ENCODE measurements around the gene XPR1.

The XPR1 gene

DNA sequence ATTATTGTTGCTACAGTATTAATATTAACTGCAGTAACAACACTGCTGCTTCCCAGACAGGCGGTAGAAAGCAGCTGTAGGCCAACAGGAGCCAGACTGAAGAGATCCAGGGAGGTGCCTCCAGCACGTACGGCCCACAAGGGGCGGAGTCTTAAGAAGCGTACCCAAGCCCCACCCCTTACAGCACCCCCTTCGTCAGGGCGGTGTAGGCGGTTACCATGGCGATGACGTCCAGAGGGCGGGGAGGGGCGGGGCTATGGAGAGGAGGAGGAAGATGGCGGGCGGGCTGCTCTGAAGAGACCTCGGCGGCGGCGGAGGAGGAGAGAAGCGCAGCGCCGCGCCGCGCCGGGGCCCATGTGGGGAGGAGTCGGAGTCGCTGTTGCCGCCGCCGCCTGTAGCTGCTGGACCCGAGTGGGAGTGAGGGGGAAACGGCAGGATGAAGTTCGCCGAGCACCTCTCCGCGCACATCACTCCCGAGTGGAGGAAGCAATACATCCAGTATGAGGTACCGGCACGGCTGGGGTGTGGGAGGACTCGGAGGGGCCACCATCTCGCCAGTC lies at the start of gene XPR1:
Gene XPR1 (plus strand): TSS at position 257 of the 560 bp plus-strand sequence. CDS start 180 bp downstream, at position 437.
- H3K9me3 ChIP-seq (ENCODE audit: control insufficient read depth, insufficient read depth, low read length): no peaks in the 10 kb centered on the region
- peak within 1 kb of the TSS; percentile 73 for H3K9ac ChIP-seq (ENCODE audit: low read depth, low read length)
- H3K27me3 ChIP-seq (ENCODE audit: control insufficient read depth, insufficient read depth, low read length): no peaks in the 10 kb centered on the region
- H3K36me3 ChIP-seq (ENCODE audit: control insufficient read depth, insufficient read depth, low read length): no peaks in the 10 kb centered on the region
- H3K4me1 ChIP-seq (ENCODE audit: control insufficient read depth, insufficient read depth, low read length): peaks cover 11% of the 10 kb centered on the region
- peak within 1 kb of the TSS; percentile 99 for H3K4me3 ChIP-seq (ENCODE audit: low read depth, low read length)

DNA sequence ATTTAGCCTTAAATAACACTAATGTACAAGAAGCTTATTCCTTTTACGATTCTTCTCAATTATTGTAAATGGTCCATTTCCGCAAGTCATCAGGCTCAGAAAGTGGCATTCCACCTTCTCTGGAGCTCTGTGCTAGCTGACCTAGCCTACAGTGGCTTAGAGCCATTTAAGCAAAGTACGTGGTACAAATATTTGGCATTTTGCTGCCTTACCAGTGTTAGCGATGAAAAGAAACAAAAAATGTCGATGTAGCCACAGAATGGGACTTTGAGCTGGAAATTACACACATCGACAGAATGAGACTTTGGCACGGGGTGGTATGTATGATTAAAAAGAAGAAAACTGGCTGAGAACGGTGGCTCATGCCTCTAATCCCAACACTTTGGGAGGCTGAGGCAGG lies 47.0 kb upstream of the XPR1 start:
- Histone ChIP-seq H3K36me3 (ENCODE audit: control insufficient read depth, insufficient read depth, low read length) (no peaks in the 10 kb centered on the region), H3K4me3 (ENCODE audit: low read depth, low read length) (no peak overlapping the region), H3K27me3 (ENCODE audit: control insufficient read depth, insufficient read depth, low read length) (no peaks in the 10 kb centered on the region), H3K9me3 (ENCODE audit: control insufficient read depth, insufficient read depth, low read length) (no peaks in the 10 kb centered on the region), H3K4me1 (ENCODE audit: control insufficient read depth, insufficient read depth, low read length) (no peaks in the 10 kb centered on the region), H3K9ac (ENCODE audit: low read depth, low read length) (no peak overlapping the region)

DNA sequence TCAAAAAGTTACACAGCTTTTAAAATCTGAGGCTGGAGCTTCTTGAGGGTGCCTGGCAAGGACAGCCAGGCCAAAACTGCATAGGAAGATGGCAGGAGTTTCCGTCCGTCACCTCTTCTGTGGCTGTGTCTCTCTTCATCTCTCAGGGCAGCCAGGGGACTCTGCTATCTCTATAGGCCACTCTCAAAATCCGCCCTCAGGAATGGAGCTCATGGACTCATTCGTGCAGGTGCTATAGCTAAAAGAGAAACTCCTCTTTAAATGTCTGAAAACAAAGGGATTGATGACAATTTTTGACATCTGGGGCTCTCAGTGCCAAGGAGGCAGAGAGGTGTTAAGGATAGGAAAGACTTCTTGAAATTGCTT lies 45.8 kb upstream of the XPR1 start:
- H3K9me3 ChIP-seq (ENCODE audit: control insufficient read depth, insufficient read depth, low read length): no peaks in the 10 kb centered on the region
- no peak overlapping the region for H3K9ac ChIP-seq (ENCODE audit: low read depth, low read length)
- no peaks in the 10 kb centered on the region for H3K27me3 ChIP-seq (ENCODE audit: control insufficient read depth, insufficient read depth, low read length)
- H3K36me3 ChIP-seq (ENCODE audit: control insufficient read depth, insufficient read depth, low read length): no peaks in the 10 kb centered on the region
- H3K4me1 ChIP-seq (ENCODE audit: control insufficient read depth, insufficient read depth, low read length): no peaks in the 10 kb centered on the region
- H3K4me3 ChIP-seq (ENCODE audit: low read depth, low read length): no peak overlapping the region

DNA sequence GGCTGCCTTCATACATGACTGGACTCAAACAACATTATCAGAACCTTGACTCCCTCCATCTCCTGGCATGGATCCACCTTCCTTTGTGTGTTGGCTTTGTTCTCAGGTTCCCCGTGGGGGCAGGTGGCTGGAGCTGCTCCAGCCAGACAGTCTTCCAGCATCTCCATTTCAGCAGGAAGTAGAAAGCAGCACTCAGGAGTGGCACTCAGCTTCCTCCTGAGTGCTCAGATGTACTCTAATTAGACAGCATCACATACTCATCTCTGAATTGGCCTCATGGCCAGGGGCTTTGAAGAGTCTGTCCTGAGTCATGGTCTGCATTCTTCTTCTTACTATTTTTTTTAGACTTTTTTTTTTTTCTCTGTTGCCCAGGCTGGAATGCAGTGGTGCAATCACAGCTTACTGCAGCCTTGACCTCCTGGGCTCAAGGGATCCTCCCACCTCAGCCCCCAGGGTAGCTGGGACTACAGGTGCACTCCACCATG lies 45.1 kb upstream of the XPR1 start:
- no peak overlapping the region for H3K9ac ChIP-seq (ENCODE audit: low read depth, low read length)
- H3K9me3 ChIP-seq (ENCODE audit: control insufficient read depth, insufficient read depth, low read length): no peaks in the 10 kb centered on the region
- no peaks in the 10 kb centered on the region for H3K4me1 ChIP-seq (ENCODE audit: control insufficient read depth, insufficient read depth, low read length)
- no peaks in the 10 kb centered on the region for H3K36me3 ChIP-seq (ENCODE audit: control insufficient read depth, insufficient read depth, low read length)
- no peaks in the 10 kb centered on the region for H3K27me3 ChIP-seq (ENCODE audit: control insufficient read depth, insufficient read depth, low read length)
- H3K4me3 ChIP-seq (ENCODE audit: low read depth, low read length): no peak overlapping the region

DNA sequence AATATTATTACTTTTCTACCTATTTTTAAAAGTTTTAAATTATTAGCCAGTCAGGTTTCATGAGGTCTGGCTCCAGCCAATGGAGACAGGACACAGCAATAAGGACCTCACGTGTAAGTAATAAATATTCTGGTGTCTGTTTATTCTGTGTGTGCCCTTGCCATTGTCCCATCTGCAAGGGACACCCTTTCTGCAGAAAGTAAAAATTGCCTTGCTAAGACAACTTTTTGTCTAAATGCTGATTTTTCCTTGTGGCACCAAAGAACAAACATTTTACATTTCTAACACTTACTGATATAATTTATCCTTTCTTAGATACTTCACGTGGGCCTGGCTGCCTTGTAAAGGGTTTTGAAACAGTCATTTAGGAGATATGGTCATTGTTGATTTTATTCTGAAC lies 43.7 kb upstream of the XPR1 start:
- no peaks in the 10 kb centered on the region for H3K4me1 ChIP-seq (ENCODE audit: control insufficient read depth, insufficient read depth, low read length)
- H3K36me3 ChIP-seq (ENCODE audit: control insufficient read depth, insufficient read depth, low read length): no peaks in the 10 kb centered on the region
- H3K9me3 ChIP-seq (ENCODE audit: control insufficient read depth, insufficient read depth, low read length): no peaks in the 10 kb centered on the region
- no peak overlapping the region for H3K4me3 ChIP-seq (ENCODE audit: low read depth, low read length)
- H3K27me3 ChIP-seq (ENCODE audit: control insufficient read depth, insufficient read depth, low read length): no peaks in the 10 kb centered on the region
- no peak overlapping the region for H3K9ac ChIP-seq (ENCODE audit: low read depth, low read length)

DNA sequence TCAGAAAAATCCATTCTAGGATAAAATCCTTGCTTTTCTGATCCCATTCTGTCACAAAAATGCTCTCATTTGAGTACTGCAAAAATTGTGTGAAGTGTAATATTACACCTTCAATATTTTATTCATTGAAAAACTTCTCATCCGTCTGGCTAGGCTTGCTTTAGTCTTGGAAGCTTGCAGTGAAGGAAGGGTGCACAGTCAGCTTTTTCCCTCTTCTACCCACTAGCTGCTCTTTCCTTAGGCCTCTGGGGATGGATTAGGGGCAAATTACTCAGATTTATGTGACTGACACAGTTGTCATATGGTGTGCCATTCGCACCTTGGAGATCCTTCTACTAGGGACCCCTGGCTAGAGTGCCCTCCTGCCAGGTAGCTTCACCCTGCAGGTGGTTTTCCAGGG lies 40.9 kb upstream of the XPR1 start:
- Histone ChIP-seq H3K36me3 (ENCODE audit: control insufficient read depth, insufficient read depth, low read length) (no peaks in the 10 kb centered on the region), H3K4me1 (ENCODE audit: control insufficient read depth, insufficient read depth, low read length) (no peaks in the 10 kb centered on the region), H3K9me3 (ENCODE audit: control insufficient read depth, insufficient read depth, low read length) (no peaks in the 10 kb centered on the region), H3K27me3 (ENCODE audit: control insufficient read depth, insufficient read depth, low read length) (no peaks in the 10 kb centered on the region), H3K9ac (ENCODE audit: low read depth, low read length) (no peak overlapping the region), H3K4me3 (ENCODE audit: low read depth, low read length) (no peak overlapping the region)

DNA sequence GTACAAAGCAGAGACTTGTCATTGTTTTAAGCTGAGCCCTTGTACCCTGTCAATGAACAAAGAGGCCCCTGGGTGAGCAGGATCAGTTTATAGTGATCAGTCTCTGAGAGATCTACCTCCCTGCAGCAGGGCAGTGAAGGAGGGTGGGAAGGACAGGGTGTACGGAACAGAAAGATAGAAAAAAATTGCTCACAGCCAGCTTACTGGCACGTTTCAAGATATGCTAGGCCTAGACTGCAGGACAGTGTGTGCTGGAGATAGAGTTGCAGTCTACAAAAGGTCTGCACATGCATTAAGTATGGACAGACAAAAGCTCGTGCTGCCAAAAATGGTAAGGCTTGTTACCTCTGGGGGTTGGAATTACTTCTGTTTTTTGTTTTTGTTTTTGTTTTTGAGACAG lies 38.4 kb upstream of the XPR1 start:
- H3K27me3 ChIP-seq (ENCODE audit: control insufficient read depth, insufficient read depth, low read length): no peaks in the 10 kb centered on the region
- H3K36me3 ChIP-seq (ENCODE audit: control insufficient read depth, insufficient read depth, low read length): no peaks in the 10 kb centered on the region
- no peak overlapping the region for H3K4me3 ChIP-seq (ENCODE audit: low read depth, low read length)
- no peaks in the 10 kb centered on the region for H3K9me3 ChIP-seq (ENCODE audit: control insufficient read depth, insufficient read depth, low read length)
- no peaks in the 10 kb centered on the region for H3K4me1 ChIP-seq (ENCODE audit: control insufficient read depth, insufficient read depth, low read length)
- no peak overlapping the region for H3K9ac ChIP-seq (ENCODE audit: low read depth, low read length)

DNA sequence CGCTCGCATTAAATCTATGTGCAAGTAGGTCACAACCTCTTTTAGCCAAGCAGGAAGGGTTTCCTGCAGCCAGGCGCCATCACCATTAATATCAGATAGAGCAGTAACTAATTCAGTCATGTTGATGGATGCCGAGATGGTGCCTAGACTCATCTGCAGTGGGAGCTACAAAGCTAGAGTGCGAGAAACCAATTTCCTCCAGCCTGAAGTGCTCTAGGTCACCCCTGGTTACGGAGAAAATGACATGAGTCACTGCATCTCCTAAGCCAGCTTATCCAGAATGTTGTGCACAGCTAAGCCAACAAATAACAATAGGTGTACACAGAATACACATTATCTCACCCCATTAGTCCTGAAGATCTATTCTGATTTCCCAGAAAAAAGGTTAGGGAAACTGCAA lies 37.1 kb upstream of the XPR1 start:
- Histone ChIP-seq H3K27me3 (ENCODE audit: control insufficient read depth, insufficient read depth, low read length) (no peaks in the 10 kb centered on the region), H3K9me3 (ENCODE audit: control insufficient read depth, insufficient read depth, low read length) (no peaks in the 10 kb centered on the region), H3K4me3 (ENCODE audit: low read depth, low read length) (no peak overlapping the region), H3K9ac (ENCODE audit: low read depth, low read length) (no peak overlapping the region), H3K4me1 (ENCODE audit: control insufficient read depth, insufficient read depth, low read length) (no peaks in the 10 kb centered on the region), H3K36me3 (ENCODE audit: control insufficient read depth, insufficient read depth, low read length) (no peaks in the 10 kb centered on the region)

DNA sequence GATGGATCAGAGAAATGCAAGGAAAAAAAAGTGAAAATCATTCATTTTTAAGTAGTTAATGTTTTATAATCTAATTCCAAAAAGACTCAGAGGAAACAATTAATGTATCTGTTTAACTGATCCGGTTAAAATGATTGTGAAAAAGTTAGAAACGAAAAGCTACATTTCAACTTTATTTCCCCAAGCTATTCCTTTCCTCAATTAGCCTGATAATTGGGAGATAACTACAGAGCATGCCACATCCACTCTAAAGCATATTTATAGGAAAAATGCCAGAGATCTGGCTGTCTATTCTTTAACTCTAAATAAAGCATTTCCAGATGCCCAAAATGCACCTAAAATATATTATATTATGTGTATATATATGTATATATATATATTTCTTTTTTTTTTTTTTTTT lies 35.9 kb upstream of the XPR1 start:
- H3K4me1 ChIP-seq (ENCODE audit: control insufficient read depth, insufficient read depth, low read length): no peaks in the 10 kb centered on the region
- H3K36me3 ChIP-seq (ENCODE audit: control insufficient read depth, insufficient read depth, low read length): no peaks in the 10 kb centered on the region
- no peak overlapping the region for H3K9ac ChIP-seq (ENCODE audit: low read depth, low read length)
- no peaks in the 10 kb centered on the region for H3K27me3 ChIP-seq (ENCODE audit: control insufficient read depth, insufficient read depth, low read length)
- H3K4me3 ChIP-seq (ENCODE audit: low read depth, low read length): no peak overlapping the region
- H3K9me3 ChIP-seq (ENCODE audit: control insufficient read depth, insufficient read depth, low read length): no peaks in the 10 kb centered on the region

DNA sequence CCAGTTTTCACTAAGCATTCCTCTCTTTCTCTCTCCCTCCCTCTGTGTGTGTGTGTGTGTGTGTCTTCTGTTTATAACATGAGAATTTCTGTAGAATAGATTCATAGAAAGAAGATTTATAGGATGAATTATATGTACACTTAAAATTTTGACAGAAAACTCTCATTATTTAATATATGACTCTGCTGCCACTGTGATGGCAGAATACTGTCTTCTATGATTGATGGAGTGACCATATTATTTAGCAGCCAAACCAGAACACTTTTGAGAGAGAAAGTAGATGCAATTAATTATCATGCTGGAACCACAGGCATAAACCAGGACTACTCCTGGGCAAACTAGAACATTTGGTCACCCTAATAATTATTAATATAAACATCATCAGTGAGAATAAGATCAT lies 34.3 kb upstream of the XPR1 start:
- Histone ChIP-seq H3K4me3 (ENCODE audit: low read depth, low read length) (no peak overlapping the region), H3K27me3 (ENCODE audit: control insufficient read depth, insufficient read depth, low read length) (no peaks in the 10 kb centered on the region), H3K9ac (ENCODE audit: low read depth, low read length) (no peak overlapping the region), H3K36me3 (ENCODE audit: control insufficient read depth, insufficient read depth, low read length) (no peaks in the 10 kb centered on the region), H3K9me3 (ENCODE audit: control insufficient read depth, insufficient read depth, low read length) (no peaks in the 10 kb centered on the region), H3K4me1 (ENCODE audit: control insufficient read depth, insufficient read depth, low read length) (no peaks in the 10 kb centered on the region)

DNA sequence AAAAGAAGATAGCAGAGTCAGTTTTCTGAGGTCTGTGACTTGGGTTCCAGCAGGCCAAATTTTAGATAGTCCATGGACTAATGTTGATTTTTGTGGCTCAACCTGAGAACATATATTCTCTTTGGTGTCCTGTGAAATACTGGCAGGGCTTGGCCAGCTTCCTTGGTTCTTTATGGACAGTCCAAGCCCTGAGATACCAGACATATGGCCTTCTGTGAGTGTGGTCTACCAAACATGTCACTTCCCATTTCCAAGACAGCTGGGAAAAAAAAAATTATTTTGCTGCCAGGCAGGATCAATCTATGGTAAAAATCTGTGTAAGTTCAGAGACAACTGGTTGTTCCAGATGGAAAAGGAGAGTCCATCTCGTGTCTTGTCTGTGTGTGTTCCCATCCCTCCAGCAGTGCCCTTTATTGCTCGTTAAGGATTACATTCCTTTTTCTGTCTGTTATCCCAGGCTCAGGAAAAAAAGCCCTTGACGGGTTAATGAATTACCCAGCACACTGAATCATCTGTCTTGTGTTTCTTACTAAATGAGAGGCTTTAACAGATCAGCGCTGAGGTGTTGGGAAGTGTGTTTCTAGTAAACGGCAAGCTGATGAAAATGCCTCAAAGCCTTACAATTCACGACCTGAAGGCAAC lies 33.4 kb upstream of the XPR1 start:
- Histone ChIP-seq H3K4me3 (ENCODE audit: low read depth, low read length) (no peak overlapping the region), H3K9me3 (ENCODE audit: control insufficient read depth, insufficient read depth, low read length) (no peaks in the 10 kb centered on the region), H3K36me3 (ENCODE audit: control insufficient read depth, insufficient read depth, low read length) (no peaks in the 10 kb centered on the region), H3K9ac (ENCODE audit: low read depth, low read length) (no peak overlapping the region), H3K4me1 (ENCODE audit: control insufficient read depth, insufficient read depth, low read length) (no peaks in the 10 kb centered on the region), H3K27me3 (ENCODE audit: control insufficient read depth, insufficient read depth, low read length) (no peaks in the 10 kb centered on the region)

DNA sequence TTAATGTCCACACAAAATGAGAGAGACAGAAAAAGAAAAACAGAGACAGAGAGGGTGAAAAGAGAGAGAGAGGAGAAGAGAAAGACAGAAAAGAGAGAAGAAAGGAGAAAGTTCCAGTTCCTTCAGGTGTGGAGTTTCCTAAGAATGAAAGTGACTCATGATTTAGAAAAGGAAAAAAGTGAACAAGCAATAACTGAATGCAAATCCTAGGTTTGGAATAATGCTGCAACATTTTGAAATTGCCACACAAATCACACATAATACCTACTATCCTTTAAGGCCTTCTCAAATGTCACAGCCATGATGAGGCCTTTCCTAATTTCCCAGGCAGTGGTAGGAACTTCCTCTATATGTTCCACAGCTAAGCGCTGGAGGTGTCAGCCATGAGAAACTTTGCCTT lies 31.5 kb upstream of the XPR1 start:
- no peak overlapping the region for H3K9ac ChIP-seq (ENCODE audit: low read depth, low read length)
- H3K36me3 ChIP-seq (ENCODE audit: control insufficient read depth, insufficient read depth, low read length): no peaks in the 10 kb centered on the region
- no peak overlapping the region for H3K4me3 ChIP-seq (ENCODE audit: low read depth, low read length)
- H3K27me3 ChIP-seq (ENCODE audit: control insufficient read depth, insufficient read depth, low read length): no peaks in the 10 kb centered on the region
- no peaks in the 10 kb centered on the region for H3K9me3 ChIP-seq (ENCODE audit: control insufficient read depth, insufficient read depth, low read length)
- no peaks in the 10 kb centered on the region for H3K4me1 ChIP-seq (ENCODE audit: control insufficient read depth, insufficient read depth, low read length)

All from iPS-15b (cell line).